22Rv1 (cell line): ENCODE measurements around the gene PCDH9.

Experiments used
- ZFX ChIP-seq: fragments of 450-650 bp; IDR thresholded peaks from 2 replicates; pipeline ENCODE4 v1.6.1; 2017; ENCODE audit warnings: antibody characterized with exemption, borderline replicate concordance
- TF ChIP-seq, protein P1 (sequence below): fragments of 450-650 bp; IDR thresholded peaks from 2 replicates; pipeline ENCODE4 v1.5.1; 2017; ENCODE audit warnings: mild to moderate bottlenecking

DNA sequence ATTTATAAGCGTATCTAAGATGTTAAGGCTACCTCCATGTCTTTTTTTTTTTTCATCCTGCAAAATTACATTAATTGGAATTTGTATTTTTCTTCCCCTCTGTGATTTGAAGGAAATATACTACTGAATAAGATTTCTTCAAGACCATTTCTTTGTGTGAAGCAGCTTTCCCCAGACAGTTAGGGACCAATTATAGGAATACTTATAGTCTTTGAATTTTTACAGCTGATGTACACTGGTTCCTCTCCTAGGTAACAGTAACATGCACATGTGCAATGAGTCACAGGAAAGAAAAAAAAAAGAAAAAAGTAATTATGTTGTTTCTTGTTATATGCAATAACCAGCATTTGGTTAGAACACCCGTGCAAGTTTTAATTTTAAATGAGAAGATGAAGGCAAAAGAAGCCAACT is 82.0 kb downstream of the PCDH9 start:
- TF ChIP-seq, protein P1, sequence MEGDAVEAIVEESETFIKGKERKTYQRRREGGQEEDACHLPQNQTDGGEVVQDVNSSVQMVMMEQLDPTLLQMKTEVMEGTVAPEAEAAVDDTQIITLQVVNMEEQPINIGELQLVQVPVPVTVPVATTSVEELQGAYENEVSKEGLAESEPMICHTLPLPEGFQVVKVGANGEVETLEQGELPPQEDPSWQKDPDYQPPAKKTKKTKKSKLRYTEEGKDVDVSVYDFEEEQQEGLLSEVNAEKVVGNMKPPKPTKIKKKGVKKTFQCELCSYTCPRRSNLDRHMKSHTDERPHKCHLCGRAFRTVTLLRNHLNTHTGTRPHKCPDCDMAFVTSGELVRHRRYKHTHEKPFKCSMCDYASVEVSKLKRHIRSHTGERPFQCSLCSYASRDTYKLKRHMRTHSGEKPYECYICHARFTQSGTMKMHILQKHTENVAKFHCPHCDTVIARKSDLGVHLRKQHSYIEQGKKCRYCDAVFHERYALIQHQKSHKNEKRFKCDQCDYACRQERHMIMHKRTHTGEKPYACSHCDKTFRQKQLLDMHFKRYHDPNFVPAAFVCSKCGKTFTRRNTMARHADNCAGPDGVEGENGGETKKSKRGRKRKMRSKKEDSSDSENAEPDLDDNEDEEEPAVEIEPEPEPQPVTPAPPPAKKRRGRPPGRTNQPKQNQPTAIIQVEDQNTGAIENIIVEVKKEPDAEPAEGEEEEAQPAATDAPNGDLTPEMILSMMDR, result no peak
- no peak for TF ChIP-seq ZFX
